NCI-H1436 (cell line): ENCODE measurements around the gene DSG3.
"Not testable (repeated sequence)": the region's sequence is repeated elsewhere in the genome, so short reads cannot be mapped to it uniquely, and the experiment has no call there.

Experiments
- DNase-seq: peaks from one replicate; lab custom pipeline; 2025; lab: John Stamatoyannopoulos, UW

DSG3 gene

DNA sequence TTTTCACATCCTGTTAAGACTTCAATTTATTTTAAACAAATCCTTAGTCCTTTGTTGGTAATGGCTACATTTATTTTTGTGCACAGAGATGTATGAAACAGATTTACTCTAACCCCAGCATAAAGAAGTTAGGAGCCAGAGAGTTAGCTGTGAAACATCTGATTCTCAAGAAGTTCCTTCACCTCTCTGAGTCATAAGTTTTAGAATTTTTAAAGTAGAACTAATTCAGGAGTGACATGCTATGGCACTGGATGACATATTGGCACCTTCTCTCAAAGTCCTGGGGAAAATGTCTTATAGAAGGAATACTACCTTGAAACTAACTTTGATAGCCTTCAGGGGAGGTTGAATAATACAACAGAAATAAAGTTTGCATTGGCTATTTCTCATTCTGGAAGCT lies 44.0 kb downstream of the DSG3 start:
- no peak for DNase-seq

DNA sequence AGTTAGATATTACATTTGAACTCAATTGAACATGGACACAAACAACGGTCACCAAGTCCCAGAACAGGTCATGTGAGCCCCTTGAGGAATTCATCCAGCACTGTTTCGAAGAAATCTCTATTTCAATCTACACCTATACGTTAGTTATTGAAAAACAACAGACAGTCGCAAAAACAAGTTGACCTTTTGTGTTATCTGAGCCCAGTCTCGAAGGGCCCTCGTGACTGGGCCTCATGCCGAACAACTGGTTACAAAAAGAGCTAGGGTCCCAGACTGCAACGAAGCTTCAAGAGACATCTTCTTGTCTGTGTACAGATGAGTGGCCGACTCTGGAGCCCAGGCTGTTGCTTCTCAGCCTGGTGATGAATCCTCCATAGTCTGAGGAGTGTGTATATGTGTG lies 45.1 kb downstream of the DSG3 start:
- DNase-seq: no peak

DNA sequence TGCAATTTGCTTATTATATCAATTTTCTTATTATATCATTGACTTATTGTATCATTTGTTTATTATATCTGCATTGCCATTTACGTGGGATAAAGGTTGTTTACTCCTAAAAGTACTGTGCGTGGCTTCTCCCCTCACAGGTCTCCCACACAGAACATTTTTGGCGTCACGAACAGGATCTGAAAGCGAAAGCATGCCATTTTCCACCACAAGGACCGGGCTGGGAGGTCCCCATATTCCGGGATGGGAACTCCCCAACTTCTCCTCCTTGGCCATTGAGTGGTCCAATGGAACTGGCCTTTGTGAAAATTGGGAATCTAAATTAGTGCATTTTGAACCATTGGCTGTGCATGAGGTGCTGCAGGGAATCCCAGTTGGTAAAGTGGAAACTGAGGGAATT lies 45.6 kb downstream of the DSG3 start:
- no peak for DNase-seq

DNA sequence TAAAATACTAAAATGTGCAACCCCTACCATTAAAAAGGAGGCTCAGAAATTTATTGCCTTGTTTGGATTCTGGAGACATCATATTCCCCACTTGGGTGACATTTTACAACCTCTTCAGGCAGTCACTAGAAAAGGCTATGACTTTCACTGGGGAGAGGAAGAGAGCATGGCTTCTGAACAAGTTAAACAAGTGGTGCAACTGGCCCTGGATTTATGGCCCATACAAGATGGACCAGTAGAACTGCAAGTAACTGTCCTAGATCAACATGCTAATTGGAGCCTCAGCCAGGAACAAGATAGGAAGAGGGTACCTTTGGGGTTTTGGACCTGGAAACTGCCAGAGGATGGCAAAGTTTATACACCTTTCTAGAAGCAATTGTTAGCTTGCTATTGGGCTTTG lies 46.4 kb downstream of the DSG3 start:
- no peak for DNase-seq

DNA sequence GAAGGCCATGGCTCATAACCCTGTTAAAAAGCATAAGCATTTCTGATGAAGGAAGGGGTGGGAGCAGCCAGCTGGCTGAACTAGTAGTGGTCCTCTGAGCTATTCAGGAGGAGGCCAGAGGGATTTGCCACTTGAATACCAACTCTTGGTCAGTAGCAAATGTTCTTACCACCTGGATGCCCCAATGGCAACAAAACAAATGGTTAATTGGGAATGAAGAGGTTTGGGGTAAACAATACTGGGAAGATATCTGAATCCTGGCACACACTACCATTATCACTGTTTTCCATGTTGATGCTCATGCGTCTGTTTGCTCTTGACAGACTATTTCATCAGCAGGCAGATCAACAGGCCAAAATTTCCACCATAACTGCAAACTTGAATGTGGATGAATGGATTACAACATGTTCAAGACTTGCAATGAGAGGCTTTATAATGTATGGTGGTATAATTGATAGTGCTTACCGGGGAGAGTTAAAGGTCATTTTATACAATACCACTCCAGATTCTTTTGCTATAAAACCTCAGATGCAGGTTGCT lies 47.2 kb downstream of the DSG3 start:
- not testable (repeated sequence) for DNase-seq

DNA sequence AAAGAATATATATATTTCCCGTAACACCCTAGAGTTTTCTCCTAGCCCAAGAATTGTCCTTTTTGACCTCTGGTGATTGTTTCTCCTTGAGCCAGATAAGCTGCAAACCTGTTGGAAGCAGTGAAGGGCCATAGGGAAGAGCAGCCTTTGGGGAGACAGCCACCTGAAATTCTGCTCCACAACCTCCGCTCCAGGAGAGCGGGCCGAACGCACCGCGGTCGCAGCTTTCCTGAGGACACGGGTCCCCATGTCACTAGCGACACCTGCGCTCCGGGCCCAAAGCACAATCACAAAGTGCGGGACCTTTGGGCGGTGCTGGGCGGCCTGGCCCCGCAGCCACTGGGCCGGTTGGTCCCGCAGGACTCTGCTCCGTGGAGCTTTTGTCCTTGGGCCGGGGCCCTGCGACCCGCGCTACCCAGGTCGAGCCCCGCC lies 49.9 kb downstream of the DSG3 start:
- DNase-seq: no peak

DNA sequence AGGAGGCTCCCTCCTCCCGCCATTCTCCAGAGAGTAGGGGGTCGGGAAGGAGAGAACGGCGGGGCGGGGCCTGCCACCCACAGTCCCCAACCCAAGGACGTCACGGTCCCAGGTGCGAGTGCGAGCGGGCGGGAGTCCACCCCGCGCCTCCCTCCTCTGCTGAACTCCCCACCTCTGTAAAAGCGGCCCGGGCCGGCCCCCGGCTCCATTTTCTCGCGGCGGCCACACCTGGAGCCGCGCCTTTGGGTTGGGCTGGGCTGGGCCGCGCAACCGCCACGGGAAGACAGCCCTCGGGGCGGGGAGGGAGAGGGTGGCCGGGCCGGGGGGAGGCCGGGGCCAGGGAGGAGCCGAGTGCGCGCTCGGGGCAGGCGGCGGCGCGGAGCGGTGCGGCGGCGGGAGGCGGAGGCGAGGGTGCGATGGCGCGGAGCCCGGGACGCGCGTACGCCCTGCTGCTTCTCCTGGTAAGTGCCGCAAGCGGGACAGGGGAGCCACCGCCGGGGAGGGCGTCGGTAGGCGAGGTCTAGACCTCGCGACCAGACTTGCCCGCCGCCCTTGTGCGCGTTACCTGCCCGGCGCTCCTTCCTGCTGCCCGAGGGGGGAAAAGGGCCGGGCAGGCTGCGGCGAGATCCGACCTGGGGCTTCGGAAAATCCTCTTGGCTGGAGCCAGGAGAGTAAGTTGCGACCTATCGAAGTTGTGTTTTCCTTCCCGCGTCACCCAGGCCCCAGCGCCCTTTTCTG lies 50.5 kb downstream of the DSG3 start, which contains the start of gene DSG2:
TSS of gene DSG2 (plus strand) at position 342 of the 738 bp plus-strand sequence. CDS start at position 417, 75 bp downstream.
- no peak for DNase-seq

DNA sequence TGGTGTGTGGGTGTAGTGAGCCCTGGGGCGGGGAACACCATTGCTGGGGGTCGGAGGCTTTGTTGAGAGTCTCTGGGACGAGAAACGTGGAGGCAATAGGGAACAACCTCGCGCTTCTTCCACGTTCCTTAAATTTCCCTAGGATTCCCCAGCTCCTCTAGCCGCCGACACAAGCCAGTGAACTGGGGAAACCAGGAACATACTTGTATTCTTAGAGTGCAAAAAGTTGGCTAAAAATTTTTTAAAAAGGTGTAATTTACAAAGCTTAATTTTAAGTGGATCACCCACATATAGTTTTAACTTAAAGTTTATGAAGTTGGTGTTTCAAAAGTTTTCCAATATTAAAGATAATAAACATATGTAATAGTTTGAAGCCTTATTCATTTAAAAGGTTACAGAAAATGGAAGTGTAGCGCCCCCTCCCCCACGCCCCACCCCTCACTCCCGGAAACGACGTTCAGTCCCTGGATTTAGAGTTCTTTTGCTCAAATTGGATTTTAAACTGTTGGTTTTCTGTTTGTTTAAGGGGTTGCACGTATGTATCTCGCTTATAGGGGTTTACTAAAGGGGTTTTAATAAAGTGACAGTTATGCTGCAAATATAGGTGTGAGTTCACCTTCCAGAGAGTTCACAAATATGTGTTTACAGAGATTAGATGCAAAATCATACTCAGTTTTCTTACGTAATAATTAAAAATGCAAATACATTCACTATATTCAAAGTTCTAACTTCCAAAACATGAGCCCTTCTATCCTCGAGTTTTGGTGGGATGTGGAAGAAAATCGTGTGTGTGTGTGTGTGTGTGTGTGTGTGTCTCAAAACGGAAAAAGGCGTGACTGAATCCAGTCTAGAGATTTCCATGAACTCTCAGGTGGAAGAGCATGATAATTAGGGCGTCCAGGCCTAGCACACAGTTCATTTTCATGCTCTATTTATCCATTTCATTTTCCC lies 51.3 kb downstream of the DSG3 start:
- no peak for DNase-seq

DNA sequence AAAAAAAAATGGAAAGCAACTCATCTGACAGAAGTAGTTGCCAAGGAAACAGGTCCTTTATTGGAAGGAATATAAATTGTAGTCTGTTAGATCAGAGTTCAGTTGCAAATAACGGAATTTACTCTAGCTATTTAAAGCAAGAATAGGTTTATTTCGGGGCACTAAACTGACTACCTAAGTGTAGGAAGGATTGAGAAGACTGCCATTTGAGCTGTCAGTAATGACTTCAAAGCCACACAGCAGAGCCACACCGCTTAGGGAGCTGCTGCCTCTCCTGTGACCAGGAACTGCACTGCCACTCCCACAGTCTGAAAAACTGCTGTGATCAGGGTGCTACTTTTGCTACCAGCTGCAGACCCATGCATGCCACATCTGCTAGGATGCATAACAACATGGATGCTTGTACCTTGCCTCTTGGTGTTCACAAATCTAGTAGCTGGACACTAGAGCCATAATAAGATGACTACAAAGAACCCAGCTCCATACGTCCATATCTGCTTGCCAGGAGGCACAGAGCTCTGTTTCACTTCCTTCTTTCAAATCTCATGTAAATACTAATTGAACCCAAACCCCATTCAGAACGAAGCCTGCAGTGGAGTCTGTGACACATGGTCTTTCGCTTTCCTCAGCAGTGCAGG lies 52.6 kb downstream of the DSG3 start:
- DNase-seq: no peak

DNA sequence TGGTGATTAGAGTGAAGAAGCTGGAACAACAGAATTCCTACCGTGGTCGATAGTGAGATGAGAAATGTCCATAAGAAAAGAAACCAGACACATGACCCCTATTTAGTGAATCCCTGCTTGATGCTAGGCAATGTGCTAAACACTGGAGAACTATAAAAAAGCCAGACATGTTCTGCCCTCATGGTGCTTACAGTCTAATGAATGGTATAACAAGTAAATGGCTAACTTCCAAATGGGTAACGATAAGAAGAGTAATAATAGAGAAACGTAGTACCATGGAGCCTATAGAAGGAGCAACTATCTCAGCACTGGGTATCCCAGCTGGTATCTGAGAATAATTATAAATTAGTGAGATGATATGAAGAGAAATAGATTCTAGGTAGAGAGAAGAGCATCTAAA lies 55.5 kb downstream of the DSG3 start:
- DNase-seq: no peak

DNA sequence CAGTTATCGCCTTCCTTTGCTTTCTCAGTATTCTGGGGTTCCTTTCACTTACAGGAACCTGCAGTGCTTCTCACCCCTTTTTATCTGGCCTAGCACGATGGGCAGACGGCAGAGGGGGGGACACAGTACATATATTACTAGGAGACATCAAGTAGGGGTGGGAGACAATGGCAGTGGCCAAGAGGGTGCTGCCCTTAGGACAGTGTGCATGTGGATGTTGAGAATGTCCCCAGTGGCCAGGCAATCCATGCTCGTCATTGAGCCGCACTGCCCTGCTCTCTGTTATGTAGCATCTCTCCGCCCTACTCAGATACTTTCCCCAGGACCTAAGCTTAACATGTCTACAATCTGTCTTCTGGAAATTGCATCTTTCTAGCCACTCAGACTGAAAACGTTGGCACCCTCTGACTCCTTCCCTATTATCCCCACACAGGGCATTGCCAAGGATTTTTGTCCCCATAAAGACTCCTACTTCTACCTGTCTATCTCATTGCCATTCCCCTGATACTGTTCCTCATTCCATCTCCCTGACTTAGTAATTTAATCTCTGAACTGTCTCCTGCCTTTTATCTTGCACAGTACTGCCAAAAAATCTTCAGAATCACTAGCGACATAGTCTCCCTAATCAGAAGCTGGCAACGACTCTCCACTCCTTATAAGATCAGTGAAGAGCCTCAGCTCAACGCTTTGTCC lies 57.1 kb downstream of the DSG3 start:
- DNase-seq: no peak

DNA sequence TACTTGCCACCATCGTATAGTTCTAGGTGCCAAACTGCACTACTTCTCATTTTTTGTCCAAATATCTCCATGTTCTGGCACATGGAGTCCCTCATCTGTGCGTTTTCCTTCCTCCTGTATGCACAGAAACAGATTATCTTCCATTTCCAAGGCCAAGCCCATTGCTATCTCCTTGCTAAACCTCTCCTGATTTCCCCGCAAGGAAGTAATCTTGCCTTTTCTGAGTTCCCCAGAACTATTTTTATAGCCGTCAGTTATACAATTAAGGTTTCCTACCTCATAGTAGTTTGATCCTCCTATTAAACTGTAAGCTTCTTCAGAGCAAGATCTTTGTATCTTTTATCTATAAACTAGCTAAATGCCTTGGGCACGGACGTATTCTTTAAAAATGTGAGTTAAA lies 57.6 kb downstream of the DSG3 start:
- no peak for DNase-seq

DNA sequence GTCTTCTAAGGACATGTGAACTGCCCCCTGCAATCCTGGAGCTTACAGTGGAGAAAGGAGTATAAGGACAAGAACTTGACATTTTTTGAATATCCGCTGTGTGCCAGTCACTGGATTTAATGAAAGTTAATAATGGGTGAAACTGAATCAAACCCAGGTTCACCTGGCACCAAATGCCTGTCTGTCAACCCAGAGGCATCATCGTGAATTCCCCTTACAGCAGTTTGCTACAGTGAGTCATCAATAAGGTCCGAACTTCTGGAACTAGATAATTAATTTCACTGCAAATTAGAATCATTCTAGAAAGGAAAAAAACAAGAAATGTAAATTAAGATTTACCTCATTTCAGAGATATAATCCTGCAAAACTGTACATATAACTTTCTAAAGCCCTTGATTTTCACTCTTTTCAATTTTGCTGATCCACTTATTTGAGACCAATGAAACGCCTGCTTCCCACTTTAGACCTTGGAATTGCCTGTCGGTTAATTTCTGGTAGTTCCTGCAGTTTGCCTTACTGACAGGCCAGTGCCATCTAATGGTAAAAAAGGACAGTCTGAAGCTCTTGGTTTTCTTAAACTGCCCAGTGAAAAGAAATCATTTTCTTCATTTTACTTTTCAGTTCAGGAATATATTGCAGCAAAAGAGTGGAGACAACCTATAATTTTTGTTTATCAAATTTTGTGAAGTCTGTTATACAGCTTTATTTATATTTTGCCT lies 58.6 kb downstream of the DSG3 start:
- DNase-seq: no peak

DNA sequence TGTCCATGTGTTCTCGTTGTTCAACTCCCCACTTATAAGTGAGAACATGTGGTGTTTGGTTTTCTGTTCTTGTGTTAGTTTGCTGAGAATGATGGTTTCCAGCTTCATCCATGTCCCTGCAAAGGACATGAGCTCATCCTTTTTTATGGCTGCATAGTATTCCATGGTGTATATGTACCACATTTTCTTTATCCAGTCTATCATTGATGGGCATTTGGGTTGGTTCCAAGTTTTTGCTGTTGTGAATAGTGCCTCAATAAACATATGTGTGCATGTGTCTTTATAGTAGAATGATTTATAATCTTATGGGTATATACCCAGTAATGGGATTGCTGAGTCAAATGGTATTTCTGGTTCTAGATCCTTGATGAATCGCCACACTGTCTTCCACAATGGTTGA lies 59.6 kb downstream of the DSG3 start:
- not testable (repeated sequence) for DNase-seq

DNA sequence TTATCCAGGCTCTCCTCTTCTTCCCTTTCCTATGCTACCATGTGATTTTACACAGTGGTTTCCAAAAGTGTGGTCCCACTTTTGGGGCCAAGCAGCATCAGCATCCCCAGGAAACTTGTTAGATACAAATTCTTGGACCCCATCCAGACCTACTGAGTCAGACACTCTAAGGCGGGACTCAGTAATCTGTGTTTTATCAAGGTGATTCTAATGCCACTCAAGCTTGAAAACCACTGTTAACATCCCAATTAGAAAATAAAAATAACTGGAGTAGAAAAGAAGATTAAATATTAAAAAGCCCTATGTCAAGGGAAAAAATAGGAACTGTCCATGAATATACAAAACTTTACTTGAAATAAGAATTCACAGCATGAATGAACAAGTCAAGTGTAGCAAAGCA lies 61.2 kb downstream of the DSG3 start:
- DNase-seq: no peak

DNA sequence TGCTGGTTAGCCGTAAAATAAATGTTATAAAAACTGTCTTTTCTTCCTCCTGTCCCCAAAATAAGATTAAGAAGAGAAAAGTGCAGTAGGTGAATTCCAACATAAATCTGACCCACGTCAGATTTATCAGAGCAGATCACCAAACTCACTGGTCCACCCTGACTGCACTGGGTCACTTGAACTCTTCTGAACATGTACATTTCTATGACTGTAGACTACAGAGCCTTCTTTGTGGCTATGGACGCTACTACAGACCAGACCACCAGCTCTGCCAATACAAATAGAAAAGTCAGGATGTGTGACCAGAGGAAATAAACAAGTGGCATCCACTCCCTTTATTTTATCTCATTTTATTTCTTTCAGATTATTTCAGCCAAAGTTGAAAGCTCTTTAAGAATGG lies 62.0 kb downstream of the DSG3 start:
- DNase-seq: no peak

DNA sequence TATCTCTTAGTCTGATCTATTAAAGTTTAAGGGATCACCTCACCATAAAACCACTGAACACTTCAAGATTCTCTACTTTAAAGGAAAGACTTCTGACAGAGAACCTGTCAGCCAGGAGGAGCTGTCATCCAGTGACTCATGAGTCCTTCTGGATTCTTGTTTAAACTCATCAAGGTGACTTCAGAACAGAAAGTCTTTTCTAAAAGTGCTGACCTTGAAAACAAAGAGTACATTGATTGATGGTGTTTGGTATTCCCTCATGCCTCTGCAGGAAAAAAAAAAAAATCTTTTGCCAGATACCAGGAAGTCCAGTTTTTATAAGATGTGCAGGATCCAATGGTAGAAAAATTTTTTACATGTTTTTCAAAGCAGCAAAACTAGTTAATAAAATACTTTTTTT lies 62.8 kb downstream of the DSG3 start:
- DNase-seq: no peak

DNA sequence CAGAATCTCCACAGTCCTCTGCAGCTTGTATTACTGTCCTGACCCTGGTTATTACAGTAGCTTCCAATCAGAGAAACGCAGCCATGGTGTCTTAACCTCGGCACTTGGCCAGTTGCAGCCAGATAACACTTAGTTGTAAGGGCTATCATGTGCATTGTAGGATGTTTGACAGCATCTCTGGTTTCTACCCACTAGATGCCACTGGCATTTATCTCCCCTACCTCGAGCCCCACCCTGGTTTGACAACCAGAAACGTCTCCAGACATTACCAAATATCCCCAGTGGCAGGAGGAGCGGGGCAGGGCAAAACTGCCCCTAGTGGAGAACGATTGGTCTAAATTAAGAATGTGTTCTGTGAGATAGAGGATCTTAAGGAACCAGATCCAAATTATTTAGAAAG lies 63.6 kb downstream of the DSG3 start:
- DNase-seq: no peak

DNA sequence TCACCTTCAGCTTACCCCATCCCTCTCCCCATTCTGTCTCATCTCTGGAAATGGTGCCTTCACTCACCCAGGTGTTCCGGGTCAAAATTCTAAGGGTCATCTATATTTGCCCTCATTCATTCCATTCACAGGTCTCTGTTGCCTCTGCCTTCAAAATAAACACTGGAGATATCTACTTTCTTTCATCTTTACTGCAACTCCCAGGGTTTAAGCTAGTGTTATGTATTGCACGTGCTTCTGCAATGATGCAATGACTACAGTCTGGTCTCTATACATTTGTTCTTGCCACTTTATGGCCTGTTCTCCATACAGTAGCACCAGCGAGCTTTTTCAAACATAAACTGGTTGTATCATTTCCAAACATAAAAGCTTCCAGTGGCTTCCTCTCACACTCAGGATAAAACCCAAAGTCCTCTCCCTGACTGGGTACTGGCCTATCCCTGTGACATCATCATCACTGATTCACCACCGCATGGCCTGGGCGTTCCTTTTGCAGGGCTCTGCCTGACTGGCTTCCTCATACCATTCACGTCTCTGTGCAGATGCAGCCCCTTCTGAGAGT lies 64.7 kb downstream of the DSG3 start:
- DNase-seq: no peak

DNA sequence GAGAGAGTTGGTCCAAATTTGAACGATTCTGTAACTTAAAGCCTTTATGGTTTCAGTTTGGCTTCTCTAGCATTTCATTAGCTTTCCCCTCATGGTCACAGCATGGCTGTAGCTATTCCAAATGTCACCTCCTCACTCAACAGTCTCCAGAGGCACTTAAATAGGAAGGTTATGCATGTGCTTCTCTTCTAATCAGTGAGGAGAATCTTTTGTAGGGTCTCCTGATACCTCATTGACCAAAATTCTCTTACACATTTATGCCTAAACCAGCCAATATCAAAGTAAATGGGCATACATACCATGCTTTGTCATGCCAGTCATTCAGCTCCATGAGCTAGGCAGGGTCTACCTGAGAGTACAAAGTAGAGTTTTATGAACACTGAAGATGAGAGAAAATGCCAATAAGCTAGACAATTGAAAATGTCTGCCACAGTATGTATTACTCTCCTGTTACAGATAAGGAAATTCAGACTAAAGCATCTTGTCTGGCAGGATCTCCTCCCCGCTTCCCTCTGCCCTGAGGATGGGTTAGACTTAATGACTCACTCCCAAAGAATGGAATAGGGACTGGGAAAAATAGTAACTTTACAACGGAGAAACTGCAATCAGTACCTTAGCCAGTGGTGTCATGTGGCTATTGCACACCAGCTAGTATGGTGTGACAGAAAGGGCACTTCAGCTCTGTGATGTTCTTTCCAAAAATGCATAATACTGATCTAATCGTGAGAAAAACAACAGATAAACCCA lies 65.8 kb downstream of the DSG3 start:
- no peak for DNase-seq
